NOMO-1 (cell line): ENCODE measurements around the gene LGALS8.
"Not testable (repeated sequence)": the region's sequence is repeated elsewhere in the genome, so short reads cannot be mapped to it uniquely, and the experiment has no call there.

ENCODE experiments used
- DNase-seq, 2 experiments: peaks; one replicate each; lab custom pipeline; 2025; ENCODE audit not compliant: unreplicated experiment in 2 of 2; lab: John Stamatoyannopoulos, UW

Gene LGALS8

DNA sequence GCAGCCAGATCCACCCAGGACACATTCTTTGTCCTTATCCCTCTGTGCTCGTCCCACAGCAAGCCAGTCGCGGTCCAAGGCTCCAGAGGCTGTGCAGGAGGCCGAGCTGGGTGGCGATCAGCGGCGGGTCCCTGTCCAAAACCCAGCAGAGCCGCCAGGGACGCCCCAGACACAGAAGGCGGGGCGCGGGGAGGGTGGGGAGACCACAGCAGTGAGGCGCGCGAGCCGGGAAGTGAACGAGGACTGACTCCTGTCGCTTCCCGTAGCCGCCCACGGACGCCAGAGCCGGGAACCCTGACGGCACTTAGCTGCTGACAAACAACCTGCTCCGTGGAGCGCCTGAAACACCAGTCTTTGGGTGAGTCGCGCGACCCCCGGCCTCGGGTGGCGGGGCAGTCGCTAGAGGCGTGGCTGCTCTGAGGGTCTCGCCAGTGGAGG, at the start of gene LGALS8:
Gene LGALS8, plus strand, starts transcription at position 279 of the 438 bp plus-strand sequence. CDS start 2,089 bp downstream, outside the sequence.
- peak; percentile 68 to 77 for DNase-seq

- no peak for DNase-seq
Measured at GRCh38 chr1:236476019-236476418, 47.8 kb upstream of the LGALS8 start.

DNA sequence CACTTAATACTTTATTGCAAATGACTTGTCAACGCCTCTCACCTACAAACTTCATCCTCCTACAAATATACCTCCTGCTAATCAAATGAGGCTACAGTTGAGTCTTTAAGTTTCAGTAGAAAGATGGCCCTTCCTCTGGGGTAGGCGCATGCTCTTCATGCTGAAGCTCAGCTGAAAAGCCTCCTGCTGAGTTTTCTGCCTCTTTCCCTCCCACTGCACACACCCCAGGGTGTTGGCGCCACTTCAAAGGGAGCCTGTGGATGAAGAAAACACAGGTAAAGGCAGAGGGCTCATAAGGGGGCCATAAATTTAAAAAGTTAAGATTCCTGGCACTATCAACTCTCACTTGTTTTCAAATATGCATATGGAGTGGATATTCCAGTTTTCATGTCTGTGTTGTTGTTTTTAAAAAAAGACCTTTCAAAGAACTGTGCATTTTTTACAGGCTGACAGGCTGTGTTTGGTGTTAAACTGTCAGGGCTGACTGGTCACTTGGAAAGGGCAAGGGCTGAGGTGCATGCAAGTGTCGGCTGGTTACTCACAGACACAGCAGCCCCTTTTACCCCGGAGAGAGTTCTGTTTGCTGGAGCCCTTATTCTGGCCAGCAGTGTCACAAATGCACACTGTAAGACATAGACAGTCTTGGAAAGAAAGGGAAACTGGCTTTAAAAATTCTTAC, 42.9 kb upstream of the LGALS8 start:
- no peak for DNase-seq

GRCh38 chr1:236484310-236484971, 39.3 kb upstream of the LGALS8 start:
- DNase-seq: no peak

GRCh38 chr1:236486356-236487002, 37.3 kb upstream of the LGALS8 start:
- DNase-seq: no peak

DNA sequence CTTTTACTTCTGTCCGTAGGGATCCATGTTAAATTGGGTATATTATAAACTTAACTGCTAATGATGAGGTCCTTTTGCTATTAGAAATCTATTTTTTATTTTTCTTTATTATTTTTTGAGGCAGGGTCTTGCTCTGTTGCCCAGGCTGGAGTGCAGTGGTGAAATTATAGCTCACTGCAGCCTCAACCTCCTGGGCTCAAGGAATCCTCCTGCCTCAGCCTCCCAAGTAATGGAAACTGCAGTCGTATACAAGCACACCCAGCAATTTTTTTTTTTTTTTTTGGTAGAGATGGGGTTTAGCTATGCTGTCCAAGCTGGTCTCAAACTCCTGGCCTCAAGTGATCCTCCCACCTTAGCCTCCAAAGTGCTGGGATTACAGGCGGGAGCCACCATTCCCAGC, 34.6 kb upstream of the LGALS8 start:
- not testable (repeated sequence) for DNase-seq

- peak; percentile 23 to 33 for DNase-seq
Measured at GRCh38 chr1:236489710-236490377, 33.9 kb upstream of the LGALS8 start.

GRCh38 chr1:236491469-236492136, 32.2 kb upstream of the LGALS8 start:
- no peak for DNase-seq

DNA sequence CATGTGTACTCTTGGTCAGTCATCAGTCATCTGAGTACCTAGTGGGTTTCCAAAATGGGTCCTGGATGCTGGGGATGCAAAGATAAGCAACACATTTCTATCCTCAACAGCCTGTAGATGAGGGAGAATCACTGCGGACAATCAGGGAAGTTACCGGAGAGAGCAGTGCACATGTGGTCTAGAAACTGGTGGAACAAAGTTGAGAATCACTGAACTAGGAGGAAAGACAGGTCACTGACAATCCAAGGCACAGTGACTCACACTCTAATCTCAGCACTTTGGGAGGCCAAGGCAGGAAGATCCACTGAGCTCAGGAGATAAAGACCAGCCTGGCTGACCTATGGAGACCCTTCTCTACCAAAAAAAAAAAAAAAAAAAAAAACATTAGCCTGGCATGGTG, 31.4 kb upstream of the LGALS8 start:
- no peak for DNase-seq

DNA sequence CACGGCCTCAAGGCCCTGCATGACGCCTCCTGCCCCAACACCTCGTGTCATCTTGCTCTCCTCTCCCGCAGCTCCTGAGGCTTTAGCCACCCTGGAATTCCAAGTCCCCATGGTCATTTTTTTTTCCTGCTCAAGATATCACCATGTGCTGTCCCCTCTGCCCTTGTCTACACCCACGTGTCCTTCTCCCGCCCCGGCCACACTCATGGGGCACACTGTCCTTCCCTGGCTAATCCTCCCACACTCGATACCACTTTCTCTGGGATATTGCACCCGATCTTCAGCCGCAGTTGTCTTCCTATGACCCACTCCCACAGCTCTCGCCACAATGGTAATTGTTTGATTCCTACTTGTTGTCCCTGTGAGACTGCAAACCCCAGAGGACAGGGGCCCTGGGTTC, 29.7 kb upstream of the LGALS8 start:
- DNase-seq: no peak

- no peak for DNase-seq
Measured at GRCh38 chr1:236494586-236495466, 29.0 kb upstream of the LGALS8 start.

GRCh38 chr1:236495467-236496112, 28.2 kb upstream of the LGALS8 start:
- DNase-seq: no peak

DNA sequence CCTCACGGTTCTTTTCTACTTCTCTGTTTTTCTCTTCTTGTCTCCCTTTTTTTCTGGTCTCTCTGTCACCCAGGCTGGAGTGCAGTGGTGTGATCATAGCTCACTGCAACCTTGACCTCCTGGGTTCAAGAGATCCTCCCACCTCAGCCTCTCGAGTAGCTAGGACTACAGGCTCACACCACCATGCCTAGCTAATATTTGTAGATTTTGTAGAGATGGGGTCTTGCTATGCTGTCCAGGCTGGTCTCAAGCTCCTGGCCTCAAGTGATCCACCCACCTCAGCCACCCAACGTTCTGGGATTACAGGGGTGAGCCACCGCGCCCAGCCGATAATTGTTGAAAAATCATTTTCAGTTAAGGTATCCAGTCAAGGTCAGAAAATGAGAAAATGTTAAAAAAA, 25.9 kb upstream of the LGALS8 start:
- no peak for DNase-seq

GRCh38 chr1:236501093-236501492, 22.7 kb upstream of the LGALS8 start:
- no peak for DNase-seq

DNA sequence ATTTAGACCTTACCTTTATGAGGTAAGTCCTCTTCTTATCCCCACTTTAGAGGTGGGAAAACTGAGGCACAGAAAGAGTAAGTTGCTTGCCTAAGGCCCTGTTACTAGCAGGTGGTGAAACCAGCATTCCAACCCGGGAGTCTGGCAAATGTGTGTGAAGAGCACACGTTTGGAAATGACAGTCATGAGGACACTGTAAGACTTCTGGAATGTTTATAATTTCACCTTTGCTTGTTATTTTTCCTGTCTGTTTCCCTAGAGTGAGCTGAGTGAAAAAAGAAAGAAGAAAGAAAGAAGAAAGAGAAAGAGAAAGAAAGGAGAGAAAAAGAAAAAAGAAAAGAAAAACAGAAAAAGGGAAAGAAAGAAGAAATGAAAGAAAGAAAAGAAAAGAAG, 21.2 kb upstream of the LGALS8 start:
- DNase-seq: no peak

DNA sequence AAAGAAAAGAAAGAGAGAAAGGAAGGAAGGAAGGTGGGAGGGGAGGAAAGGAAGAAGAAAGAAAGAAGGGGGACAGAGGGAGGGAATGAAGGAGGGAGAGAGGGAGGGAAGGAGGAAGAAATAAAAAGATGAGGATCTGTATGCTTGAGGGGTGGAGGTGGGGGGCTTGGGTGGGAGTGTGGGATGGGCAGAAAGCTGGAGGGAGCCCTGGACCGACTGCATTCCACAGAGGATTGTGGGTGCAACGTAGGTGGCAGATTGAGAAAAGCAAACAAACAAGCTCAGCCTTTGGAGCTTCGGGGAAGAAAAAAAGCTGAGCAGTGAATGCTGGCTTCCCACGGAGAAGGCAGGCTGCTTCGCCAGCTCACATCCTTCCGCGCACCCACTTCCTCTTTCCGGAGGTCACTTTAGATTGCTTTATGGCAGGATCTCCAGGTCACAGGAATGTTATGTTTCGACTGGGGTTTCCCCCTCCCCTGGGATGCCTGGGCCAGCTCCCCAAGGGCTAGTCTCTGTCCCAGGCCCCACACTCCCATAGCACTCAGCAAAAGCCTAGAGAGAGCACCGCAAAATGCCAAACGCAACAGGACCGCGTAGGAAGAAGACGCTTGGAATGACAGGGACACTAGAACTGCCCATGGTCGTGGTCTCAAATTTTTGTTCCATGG, 20.7 kb upstream of the LGALS8 start:
- DNase-seq: peak; percentile 45 to 51

DNA sequence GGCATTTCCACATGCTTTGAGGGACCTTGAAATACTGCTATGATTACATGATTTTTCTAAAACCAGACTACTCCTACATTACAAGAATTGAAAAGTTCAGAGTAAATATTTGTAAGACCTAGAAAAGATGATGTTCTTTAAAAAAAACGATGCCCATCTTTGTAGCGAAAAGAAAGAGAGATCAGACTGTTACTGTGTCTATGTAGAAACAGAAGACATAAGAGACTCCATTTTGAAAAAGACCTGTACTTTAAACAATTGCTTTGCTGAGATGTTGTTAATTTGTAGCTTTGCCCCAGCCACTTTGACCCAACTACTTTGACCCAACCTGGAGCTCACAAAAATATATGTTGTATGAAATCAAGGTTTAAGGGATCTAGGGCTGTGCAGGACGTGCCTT, 19.4 kb upstream of the LGALS8 start:
- not testable (repeated sequence) for DNase-seq

DNA sequence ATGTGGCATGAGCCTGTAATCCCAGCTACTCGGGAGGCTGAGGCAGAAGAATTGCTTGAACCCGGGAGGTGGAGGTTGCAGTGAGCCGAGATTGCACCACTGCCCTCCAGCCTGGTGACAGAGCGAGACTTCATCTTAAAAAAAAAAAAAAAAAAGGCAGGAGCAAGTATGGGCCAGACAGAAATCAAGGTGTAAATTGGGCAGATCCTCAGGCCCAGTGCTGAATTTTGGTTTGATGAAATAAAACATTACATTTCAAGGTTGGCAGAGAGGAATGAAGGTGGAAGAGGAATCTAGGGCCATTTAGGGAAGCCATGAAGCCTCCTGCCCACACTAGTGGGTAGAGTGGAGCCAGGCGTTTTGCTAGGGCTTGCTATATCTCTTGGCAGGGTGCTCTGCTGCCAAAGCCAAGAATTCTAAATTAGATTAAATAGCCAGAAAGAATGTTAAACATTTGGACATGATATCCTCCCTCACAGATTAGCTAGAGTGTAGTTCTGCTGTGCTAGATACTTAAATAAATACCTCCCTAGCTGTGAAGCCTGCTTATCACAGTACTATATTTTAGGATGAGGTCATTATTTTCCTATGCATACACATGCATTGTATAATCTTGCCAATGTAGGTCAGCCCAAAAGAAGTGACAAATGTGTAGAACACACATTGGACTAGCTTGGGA, 16.6 kb upstream of the LGALS8 start:
- no peak for DNase-seq
